Kidney (tissue), 14 donors: Measurements from ENCODE around the gene BLTP3B. TPM values are rescaled to one million over a fixed set of nuclear protein-coding genes. Genes with fewer than 3 reads are reported as not detected.
A peak's percentile ranks its signal among the peaks of the same experiment; 100 is the strongest.

Experiments
- DNase-seq, 5 donors: peaks; one replicate each; pipeline ENCODE4 v3.0.0-alpha.2; 2013 to 2020
- FAIRE-seq: peaks from 2 replicates; lab custom pipeline; 2012; peaks lifted over from hg19 to GRCh38; lab: Jason Lieb, UNC
- H3K27ac ChIP-seq, 2 donors: one replicate each; pipeline ENCODE4 v1.7.0; 2013; ENCODE audit warnings: low read depth in 2 of 2, low read length in 2 of 2, inconsistent platforms in 1 of 2
- H3K27me3 ChIP-seq: one replicate; pipeline ENCODE4 v1.7.1; 2013; ENCODE audit warnings: low read length, inconsistent platforms; ENCODE audit not compliant: control insufficient read depth, insufficient read depth
- H3K36me3 ChIP-seq, 3 donors: one replicate each; pipeline versions ENCODE4 v1.7.0 to v1.7.1; 2013; ENCODE audit warnings: low read length in 3 of 3, control low read depth in 1 of 3, inconsistent platforms in 1 of 3; ENCODE audit not compliant: insufficient read depth in 3 of 3, control insufficient read depth in 2 of 3
- H3K4me1 ChIP-seq, 3 donors: one replicate each; pipeline versions ENCODE4 v1.7.0 to v1.7.1; 2013; ENCODE audit warnings: low read length in 3 of 3, inconsistent platforms in 1 of 3, low read depth in 1 of 3; ENCODE audit not compliant: control insufficient read depth in 2 of 3, insufficient read depth in 2 of 3
- H3K4me3 ChIP-seq, 3 donors: one replicate each; pipeline versions ENCODE4 v1.7.0 to v1.8.1; 2013; ENCODE audit warnings: low read length in 3 of 3, control low read depth in 1 of 3, inconsistent platforms in 1 of 3
- H3K9ac ChIP-seq, 3 donors: one replicate each; pipeline versions ENCODE4 v1.7.0 to v1.7.1; 2013; ENCODE audit warnings: low read length in 3 of 3, control low read depth in 1 of 3, inconsistent platforms in 1 of 3
- H3K9me3 ChIP-seq, 3 donors: one replicate each; pipeline versions ENCODE4 v1.7.0 to v1.7.1; 2013; ENCODE audit warnings: low read length in 3 of 3, control low read depth in 1 of 3, inconsistent platforms in 1 of 3; ENCODE audit not compliant: control insufficient read depth in 2 of 3, insufficient read depth in 1 of 3
- CTCF ChIP-seq: IDR thresholded peaks from 3 replicates; pipeline ENCODE4 v1.5.1; 2012; ENCODE audit warnings: mild to moderate bottlenecking, moderate library complexity, borderline replicate concordance; ENCODE audit not compliant: insufficient read depth; ENCODE audit errors: extremely low read depth
- intact Hi-C: fragments of 100-400 bp; cut with DNase I; formaldehyde crosslinking; loops from one replicate; pipeline ENCODE4 v1.11.1; 2022
- polyA plus RNA-seq: library from polyadenylated mRNA; stranded (reverse); fragments of 350-450 nt; fragmentation: Illumina TruSeq; extraction: RNeasy Lipid Tissue Mini Kit (QIAGEN cat#74804); gene quantifications from one replicate; pipeline ENCODE4 v1.2.3, GENCODE V29; 2014; ENCODE audit warnings: low read depth, low replicate concordance; ENCODE audit not compliant: insufficient read depth
- total RNA-seq: library from RNA; stranded (reverse); fragmentation: NEBNext Ultra II Directional; extraction: Animal tissue kit (Norgen Biotek cat#: 25700); gene quantifications from one replicate; pipeline ENCODE4 v1.2.1, GENCODE V29; 2021
- donor health status: control.
- donor health status: control.
- donor health status: control.
- donor health status: control.
- donor health status: control.
- donor health status: DM: yes; HTN: yes; CAD: no.
- donor health status: Normal renal cell carcinoma (clear cell type).

BLTP3B gene
- total and polyA plus RNA-seq, 2 donors from 2014 or later: 9.3 to 18.3 TPM

DNA sequence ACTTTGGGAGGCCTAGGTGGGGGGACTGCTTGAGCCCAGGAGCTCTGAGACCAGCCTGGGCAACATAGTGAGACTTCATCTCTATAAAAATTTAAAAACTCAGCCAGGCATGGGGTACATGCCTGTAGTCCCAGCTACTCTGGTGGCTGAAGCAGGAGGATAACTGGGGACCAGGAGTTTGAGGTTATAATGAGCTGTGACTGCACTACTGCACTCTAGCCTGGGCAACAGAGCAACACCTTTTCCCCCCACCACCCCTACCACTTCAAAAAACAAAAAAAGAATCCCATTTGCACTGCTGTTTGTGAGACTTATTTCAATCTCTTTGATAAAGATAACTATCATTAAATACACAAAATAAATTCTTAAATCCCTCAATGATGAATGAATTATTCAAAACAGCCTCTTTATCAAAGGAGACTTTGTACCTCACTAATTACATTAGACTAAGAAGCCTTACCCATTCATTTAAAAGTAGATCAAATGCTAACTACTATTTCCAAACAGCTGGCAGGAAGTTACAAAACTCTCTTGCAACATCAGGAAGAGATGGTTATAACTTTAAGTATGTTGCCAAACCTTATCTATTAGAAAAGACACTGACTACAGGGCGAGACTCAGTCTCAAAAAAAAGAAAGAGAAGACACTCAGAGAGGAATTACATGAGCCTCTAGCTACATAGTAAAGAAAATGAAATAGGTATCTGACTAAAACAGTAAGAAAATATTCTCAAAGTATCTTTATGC is 14.7 kb downstream of the BLTP3B start:
- no peak overlapping the region for H3K9ac ChIP-seq
- no peak overlapping the region for H3K4me3 ChIP-seq
- peaks cover 0 to 11% (median 0%) of the 10 kb centered on the region in 3 donors for H3K4me1 ChIP-seq
- DNase-seq (peak in 1 of 5 donors; percentile 13), FAIRE-seq (peak; percentile 44)
- no peaks in the 10 kb centered on the region for H3K27me3 ChIP-seq
- no peaks in the 10 kb centered on the region for H3K9me3 ChIP-seq
- intact Hi-C loops: no loop called here
- no peak for TF ChIP-seq CTCF
- no peaks in the 10 kb centered on the region for H3K36me3 ChIP-seq
- H3K27ac ChIP-seq: no peak overlapping the region

GRCh38 chr12:100123316-100124095 is 19.2 kb downstream of the BLTP3B start:
- no peak overlapping the region for H3K4me3 ChIP-seq
- peaks cover 0 to 6% (median 0%) of the 10 kb centered on the region in 3 donors for H3K9me3 ChIP-seq
- DNase-seq (no peak), FAIRE-seq (no peak)
- no peak overlapping the region for H3K9ac ChIP-seq
- H3K27ac ChIP-seq: no peak overlapping the region
- H3K27me3 ChIP-seq: no peaks in the 10 kb centered on the region
- no peak for TF ChIP-seq CTCF
- peaks cover 0 to 9% (median 0%) of the 10 kb centered on the region in 3 donors for H3K4me1 ChIP-seq
- intact Hi-C loops: no loop called here
- H3K36me3 ChIP-seq: no peaks in the 10 kb centered on the region

DNA sequence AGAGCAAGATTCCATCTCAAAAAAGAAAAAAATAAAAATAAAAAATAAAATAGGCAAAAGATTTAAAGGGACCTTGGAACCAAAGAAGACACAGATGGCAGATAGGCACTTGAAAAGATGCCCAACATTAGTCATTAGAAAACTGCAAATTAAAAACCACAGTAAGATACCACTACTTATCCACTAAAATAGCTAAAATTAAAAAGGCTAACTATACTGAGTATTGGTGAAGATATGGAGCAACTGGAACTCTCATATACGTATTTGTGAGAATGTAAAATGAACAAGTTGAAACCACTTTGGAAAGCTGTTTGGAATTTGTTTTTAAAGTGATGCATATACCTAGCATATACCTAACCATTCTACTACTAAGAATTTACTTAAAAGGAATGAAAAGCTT is 22.3 kb downstream of the BLTP3B start:
- Histone ChIP-seq H3K27me3 (no peaks in the 10 kb centered on the region), H3K27ac (no peak overlapping the region), H3K9me3 (peaks cover 0 to 6% (median 0%) of the 10 kb centered on the region in 3 donors), H3K36me3 (no peaks in the 10 kb centered on the region), H3K9ac (no peak overlapping the region), H3K4me3 (no peak overlapping the region), H3K4me1 (no peaks in the 10 kb centered on the region)
- intact Hi-C loops: no loop called here
- no peak for FAIRE-seq
- no peak for DNase-seq
- no peak for TF ChIP-seq CTCF
